NB4 (cell line): ENCODE measurements around the gene OTUB2.

Experiments used
- POLR2A ChIP-seq: IDR thresholded peaks from 2 replicates; pipeline ENCODE4 v1.6.1; 2011; ENCODE audit warnings: mild to moderate bottlenecking; ENCODE audit not compliant: insufficient read length; ENCODE audit errors: extremely low read depth
- TF ChIP-seq, protein P1 (sequence below): IDR thresholded peaks from one replicate; pipeline ENCODE4 v1.5.1; 2012; ENCODE audit warnings: low read depth, low read length

DNA sequence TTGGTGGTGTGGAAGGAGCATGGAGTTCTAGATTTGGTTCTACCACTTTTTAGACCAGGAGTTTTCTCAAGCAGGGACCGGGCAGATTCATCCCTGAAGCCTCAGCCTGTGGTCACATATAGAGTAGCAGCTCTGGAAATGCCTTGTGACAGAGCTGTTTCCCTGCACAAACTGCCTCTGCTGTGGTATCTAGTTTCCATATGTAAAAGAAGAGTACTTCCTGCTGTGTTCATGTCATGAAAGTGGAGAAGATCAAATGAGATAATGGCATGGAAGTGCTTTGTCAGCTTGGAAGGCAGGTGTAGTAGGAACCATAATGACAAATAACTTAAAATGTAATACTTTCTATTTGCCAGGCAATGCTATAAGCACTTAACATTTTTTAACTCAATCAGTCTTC is 26.1 kb downstream of the OTUB2 start:
- TF ChIP-seq, protein P1, sequence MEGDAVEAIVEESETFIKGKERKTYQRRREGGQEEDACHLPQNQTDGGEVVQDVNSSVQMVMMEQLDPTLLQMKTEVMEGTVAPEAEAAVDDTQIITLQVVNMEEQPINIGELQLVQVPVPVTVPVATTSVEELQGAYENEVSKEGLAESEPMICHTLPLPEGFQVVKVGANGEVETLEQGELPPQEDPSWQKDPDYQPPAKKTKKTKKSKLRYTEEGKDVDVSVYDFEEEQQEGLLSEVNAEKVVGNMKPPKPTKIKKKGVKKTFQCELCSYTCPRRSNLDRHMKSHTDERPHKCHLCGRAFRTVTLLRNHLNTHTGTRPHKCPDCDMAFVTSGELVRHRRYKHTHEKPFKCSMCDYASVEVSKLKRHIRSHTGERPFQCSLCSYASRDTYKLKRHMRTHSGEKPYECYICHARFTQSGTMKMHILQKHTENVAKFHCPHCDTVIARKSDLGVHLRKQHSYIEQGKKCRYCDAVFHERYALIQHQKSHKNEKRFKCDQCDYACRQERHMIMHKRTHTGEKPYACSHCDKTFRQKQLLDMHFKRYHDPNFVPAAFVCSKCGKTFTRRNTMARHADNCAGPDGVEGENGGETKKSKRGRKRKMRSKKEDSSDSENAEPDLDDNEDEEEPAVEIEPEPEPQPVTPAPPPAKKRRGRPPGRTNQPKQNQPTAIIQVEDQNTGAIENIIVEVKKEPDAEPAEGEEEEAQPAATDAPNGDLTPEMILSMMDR, result no peak
- TF ChIP-seq POLR2A, result no peak
